Stomach smooth muscle (tissue), 2 donors: Measurements from ENCODE around the gene PANK4.

Source experiments
- H3K27ac ChIP-seq: one replicate; pipeline ENCODE4 v1.7.0; 2013; ENCODE audit warnings: mild to moderate bottlenecking, low read length, inconsistent platforms
- H3K27me3 ChIP-seq, 2 donors: one replicate each; pipeline ENCODE4 v1.7.0; 2013; ENCODE audit warnings: low read length in 2 of 2; ENCODE audit not compliant: insufficient read depth in 2 of 2, control insufficient read depth in 1 of 2
- H3K36me3 ChIP-seq, 2 donors: one replicate each; pipeline ENCODE4 v1.7.0; 2013; ENCODE audit warnings: low read length in 2 of 2; ENCODE audit not compliant: control insufficient read depth in 2 of 2, insufficient read depth in 2 of 2
- H3K4me1 ChIP-seq: one replicate; pipeline ENCODE4 v1.7.0; 2013; ENCODE audit warnings: low read length; ENCODE audit not compliant: control insufficient read depth, insufficient read depth
- H3K4me3 ChIP-seq, 2 donors: one replicate each; pipeline ENCODE4 v1.7.0; 2013; ENCODE audit warnings: low read length in 2 of 2
- H3K9ac ChIP-seq, 2 donors: one replicate each; pipeline ENCODE4 v1.7.0; 2013; ENCODE audit warnings: low read length in 2 of 2, mild to moderate bottlenecking in 1 of 2
- H3K9me3 ChIP-seq, 2 donors: one replicate each; pipeline ENCODE4 v1.7.0; 2013; ENCODE audit warnings: low read length in 2 of 2; ENCODE audit not compliant: control insufficient read depth in 2 of 2
- donor health status: healthy.
- donor health status: Pancreatic carcinoma.

Gene PANK4

DNA sequence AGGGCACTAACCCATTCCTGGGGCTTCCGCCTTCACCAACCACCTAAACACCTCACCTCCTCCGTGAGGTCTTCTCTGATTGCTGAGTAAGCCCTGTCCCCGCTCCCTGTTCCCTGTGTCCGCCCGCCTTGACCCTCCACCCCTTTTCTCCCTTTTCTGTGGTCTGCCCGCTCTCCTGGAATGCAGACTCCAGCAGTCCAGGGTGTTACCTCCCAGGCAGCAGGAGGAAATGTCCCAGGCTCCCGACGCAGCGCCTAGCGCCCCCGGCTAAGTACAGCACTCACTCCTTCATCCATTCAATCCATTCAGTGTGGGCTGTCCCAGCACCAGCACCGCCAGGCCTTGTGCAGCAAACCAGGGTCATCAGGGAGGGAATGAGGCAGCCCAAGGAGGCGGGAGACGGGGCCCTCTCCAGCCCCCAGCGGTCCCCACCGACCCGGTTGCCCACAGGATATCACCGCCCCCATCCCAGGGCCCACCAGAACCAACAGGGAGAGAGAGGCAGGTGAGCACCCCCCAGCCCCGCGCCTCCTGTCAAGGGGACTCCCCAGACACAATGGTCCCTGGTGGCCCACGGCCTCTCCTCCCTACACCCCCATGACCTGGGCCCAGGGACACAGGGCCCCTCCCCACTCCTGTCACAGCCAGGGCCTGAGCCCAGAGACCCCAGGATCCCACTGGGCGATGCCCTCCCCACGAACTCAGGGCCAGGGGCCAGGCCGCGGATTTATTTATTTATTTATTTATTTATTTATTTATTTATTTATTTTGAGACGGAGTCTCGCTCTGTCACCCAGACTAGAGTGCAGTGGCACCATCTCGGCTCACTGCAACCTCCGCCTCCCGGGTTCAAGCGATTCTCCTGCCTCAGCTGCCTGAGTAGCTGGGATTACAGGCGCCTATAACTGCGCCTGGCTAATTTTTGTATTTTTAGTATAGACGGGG lies 40.0 kb upstream of the PANK4 start:
- no peak overlapping the region for H3K27ac ChIP-seq
- H3K36me3 ChIP-seq, result peaks cover 0 to 3% of the 10 kb centered on the region in 2 donors
- no peak overlapping the region for H3K4me3 ChIP-seq
- H3K9ac ChIP-seq, result no peak overlapping the region
- H3K27me3 ChIP-seq, result peaks cover 12 to 15% of the 10 kb centered on the region in 2 donors
- H3K9me3 ChIP-seq, result no peaks in the 10 kb centered on the region
- no peaks in the 10 kb centered on the region for H3K4me1 ChIP-seq

DNA sequence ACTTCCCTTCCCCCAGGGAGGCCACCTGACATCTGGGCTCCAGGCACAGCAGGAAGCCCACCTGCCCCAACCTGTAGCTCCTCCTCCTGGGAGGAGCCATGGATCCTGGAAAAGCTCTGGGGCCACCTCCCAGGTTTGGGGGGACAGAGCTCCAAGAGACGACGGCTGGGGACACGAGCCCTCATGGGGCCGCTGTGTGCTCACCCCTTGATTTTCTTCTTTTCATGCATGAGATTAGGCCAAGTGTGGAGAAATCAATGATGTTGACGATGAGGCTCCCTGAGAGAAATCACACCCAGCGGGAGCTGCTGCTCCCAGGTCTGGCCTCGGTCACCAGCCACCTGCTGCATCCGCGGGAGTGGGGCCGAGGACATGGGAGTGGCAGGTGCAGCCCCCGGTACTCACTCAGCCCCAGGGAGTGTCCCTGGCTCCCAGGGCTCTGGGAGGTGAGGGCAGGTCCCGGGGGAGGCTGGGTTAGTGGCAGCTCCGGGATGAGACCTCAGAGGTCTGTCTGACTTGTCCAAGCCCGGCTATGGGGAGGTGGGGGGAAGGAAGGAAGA lies 38.5 kb upstream of the PANK4 start:
- Histone ChIP-seq H3K9me3 (no peaks in the 10 kb centered on the region), H3K27ac (no peak overlapping the region), H3K4me3 (no peak overlapping the region), H3K9ac (no peak overlapping the region), H3K4me1 (no peaks in the 10 kb centered on the region), H3K27me3 (peaks cover 6 to 12% of the 10 kb centered on the region in 2 donors), H3K36me3 (peaks cover 0 to 5% of the 10 kb centered on the region in 2 donors)

DNA sequence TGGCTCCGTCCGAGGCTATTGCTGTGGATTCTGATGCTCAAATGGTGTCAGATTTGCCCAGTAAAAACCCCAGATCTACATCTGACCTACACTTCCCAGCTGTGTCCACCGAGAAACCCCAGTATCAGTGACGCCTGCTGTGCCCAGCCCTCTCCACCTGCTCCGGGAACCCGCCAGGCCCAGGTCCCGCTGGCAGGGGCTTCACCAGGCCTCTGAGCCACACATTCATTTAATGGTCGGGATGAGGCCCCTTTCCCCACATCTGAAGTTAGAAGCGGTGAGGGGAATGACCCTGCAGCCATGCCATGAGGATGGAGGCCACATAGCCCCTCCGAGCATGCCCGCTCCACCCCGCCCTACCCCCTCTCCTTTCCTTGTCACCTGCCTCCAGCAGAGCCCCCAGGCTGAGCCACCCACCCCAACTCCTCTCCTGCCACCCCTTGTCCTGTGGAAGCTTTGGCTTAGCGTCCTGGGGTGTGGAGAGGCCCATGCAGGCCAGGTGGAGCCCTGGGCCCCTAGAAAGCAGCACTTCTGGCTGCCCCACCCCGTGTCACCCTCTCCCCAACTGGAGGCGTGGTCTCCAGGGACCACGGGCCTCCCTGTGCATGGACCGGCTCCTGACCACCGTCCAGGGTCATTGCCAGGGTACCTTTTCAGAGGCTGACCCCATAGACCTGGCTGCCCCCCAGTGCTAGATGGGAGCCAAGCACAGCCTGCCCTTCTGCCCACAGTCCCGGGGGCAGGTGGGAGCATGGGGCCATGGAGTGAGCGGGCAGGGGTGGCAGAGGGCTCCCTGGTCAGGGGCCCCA lies 37.8 kb upstream of the PANK4 start:
- Histone ChIP-seq H3K9ac (no peak overlapping the region), H3K4me1 (peaks cover under 1% of the 10 kb centered on the region), H3K9me3 (no peaks in the 10 kb centered on the region), H3K27me3 (peaks cover 5 to 12% of the 10 kb centered on the region in 2 donors), H3K36me3 (peaks cover 0 to 7% of the 10 kb centered on the region in 2 donors), H3K4me3 (no peak overlapping the region), H3K27ac (no peak overlapping the region)

DNA sequence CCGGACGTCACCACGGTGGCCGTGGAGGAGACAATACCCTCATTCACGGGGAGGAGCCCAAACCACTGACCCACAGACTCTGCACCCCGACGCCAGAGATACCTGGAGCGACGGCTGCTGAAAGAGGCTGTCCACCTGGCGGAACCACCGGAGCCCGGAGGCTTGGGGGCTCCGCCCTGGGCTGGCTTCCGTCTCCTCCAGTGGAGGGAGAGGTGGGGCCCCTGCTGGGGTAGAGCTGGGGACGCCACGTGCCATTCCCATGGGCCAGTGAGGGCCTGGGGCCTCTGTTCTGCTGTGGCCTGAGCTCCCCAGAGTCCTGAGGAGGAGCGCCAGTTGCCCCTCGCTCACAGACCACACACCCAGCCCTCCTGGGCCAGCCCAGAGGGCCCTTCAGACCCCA lies 36.8 kb upstream of the PANK4 start:
- Histone ChIP-seq H3K4me3 (no peak overlapping the region), H3K27ac (no peak overlapping the region), H3K9me3 (no peaks in the 10 kb centered on the region), H3K4me1 (peaks cover 2% of the 10 kb centered on the region), H3K36me3 (peaks cover 0 to 7% of the 10 kb centered on the region in 2 donors), H3K9ac (no peak overlapping the region), H3K27me3 (peaks cover 2 to 12% of the 10 kb centered on the region in 2 donors)

DNA sequence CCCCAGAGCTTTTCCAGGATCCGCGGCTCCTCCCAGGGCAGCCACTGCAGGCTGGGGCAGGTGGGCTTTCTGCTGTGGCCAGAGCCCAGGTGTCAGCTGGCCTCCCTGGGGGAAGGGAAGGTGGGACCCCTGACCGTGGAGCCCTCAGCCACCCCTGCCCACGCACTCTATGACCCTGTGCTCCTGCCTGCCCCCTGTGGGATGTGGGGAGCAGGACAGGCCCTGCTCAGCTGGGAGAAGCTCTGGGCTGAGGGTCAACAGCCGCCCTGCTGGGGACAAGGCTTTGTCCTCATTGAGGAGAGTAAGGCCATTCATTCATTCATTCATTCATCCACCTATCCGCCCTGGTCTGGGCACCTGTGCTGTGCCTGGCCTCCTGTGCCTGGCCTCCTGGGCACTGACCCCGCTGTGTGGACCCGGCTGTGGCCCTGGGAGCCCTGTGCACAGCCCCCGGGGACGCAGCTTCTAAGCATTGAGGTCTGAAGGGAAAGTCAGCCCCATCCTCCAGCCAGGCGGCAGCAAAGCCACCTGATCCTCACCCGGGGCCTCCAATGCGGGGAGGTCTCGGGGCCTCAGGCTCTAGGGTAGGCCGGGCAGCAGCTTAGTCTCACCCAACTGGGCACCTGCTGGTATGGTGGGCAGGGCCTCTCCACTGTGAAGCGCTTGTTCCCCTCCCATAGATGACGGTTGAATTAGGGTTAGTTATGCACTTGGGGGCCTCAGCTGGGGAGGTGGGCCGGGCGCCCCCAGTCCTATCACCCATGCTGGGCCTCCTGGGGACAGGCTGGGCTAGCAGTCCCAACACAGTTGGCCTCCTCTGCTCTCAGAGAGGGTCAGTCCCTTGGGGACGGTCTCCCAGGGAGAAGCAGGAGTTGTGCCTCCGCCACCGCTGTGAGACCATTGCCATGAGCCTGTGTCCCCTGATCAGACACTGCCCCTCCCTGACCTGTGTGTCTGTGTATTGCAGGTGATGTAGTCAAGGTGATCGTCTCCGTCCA lies 35.8 kb upstream of the PANK4 start:
- Histone ChIP-seq H3K9me3 (no peaks in the 10 kb centered on the region), H3K4me3 (no peak overlapping the region), H3K27ac (no peak overlapping the region), H3K27me3 (peaks cover 0 to 9% of the 10 kb centered on the region in 2 donors), H3K9ac (no peak overlapping the region), H3K4me1 (peaks cover 12% of the 10 kb centered on the region), H3K36me3 (peaks cover 0 to 7% of the 10 kb centered on the region in 2 donors)

DNA sequence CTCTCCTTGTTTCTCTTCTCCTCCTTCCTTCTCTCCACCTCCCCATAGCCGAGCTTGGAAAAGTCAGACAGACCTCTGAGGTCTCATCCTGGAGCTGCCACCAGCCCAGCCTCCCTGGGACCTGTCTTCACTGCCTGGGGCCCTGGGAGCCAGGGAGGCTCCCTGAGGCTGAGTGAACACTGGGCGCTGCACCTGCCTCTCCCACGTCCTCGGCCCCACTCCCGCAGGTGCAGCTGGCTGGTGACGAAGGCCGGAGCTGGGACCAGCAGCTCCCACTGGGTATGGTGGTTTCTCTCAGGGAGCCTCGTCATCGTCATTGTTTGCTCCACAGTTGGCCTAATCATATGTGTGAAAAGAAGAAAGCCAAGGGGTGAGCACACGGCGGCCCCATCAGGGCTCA lies 35.0 kb upstream of the PANK4 start:
- Histone ChIP-seq H3K9ac (no peak overlapping the region), H3K27me3 (peaks cover 0 to 6% of the 10 kb centered on the region in 2 donors), H3K27ac (no peak overlapping the region), H3K4me3 (no peak overlapping the region), H3K36me3 (peaks cover 0 to 7% of the 10 kb centered on the region in 2 donors), H3K9me3 (no peaks in the 10 kb centered on the region), H3K4me1 (peaks cover 19% of the 10 kb centered on the region)

DNA sequence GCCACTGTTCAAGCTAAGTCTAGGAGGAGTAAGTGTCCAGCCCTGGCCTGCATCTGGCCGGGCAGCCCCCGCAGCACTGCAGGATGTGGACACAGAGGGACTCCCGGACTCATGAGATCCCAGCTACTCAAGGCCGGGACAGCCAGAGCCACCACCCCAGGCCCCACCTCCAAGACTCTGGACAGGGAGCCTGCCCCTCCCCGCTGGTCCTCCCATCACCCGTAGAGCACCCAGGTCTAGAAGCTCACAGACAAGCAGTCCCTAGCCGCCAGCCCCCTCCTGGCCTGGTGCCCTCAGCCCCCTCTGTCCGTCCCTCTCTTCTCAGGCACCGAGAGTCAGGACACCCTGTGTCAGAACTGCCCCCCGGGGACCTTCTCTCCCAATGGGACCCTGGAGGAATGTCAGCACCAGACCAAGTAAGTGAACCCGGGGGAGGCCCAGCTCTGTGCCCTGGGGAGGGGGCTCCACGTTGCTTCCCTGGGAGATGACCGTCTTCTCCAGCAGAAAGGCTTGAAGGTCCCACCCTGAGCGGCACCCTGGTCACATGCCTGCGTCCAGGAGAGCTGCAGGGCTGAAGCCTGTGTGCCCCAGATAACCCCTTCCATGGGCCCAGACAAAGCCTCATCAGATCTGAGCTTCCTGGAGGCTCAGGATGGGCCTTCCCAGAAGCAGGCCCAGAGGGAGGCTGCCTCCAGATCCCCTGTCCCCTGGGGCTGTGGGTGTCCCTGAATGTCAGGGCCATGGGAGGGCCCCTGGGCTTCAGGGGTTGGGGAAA lies 34.1 kb upstream of the PANK4 start:
- H3K27me3 ChIP-seq, result peaks cover 0 to 5% of the 10 kb centered on the region in 2 donors
- no peak overlapping the region for H3K9ac ChIP-seq
- no peak overlapping the region for H3K4me3 ChIP-seq
- no peaks in the 10 kb centered on the region for H3K9me3 ChIP-seq
- no peak overlapping the region for H3K27ac ChIP-seq
- H3K36me3 ChIP-seq, result peaks cover 0 to 7% of the 10 kb centered on the region in 2 donors
- peaks cover 28% of the 10 kb centered on the region for H3K4me1 ChIP-seq

DNA sequence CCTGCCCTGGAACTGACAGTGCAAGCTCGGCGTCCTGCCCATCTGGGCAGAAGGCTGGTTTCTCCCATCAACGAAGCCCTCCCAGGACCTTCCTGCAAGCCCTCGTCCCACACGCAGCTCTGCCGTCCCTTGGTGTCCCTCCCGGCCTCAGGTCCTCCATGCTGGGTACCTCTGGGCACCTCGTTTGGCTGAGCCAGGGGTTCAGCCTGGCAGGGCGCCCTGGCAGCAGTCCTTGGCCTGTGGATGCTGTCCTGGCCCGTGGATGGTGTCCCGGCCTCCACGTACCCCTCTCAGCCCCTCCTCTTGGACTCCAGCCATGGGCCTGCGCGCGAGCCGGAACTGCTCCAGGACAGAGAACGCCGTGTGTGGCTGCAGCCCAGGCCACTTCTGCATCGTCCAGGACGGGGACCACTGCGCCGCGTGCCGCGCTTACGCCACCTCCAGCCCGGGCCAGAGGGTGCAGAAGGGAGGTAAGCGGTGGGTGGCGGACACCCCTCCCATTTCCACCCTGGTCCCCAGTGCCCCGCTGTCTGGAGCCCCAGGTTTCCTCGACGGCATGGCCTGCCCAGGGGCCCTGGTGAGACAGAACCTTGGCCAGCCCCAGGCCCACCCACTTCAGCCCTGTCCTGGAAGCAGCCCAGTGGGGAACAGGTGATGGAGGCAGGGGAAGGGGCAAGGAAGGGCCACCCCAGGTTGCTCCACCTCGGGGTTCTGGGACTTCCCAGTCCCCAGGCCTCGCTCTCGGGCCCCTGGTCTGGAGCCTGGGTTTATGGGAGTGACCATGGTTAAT lies 33.3 kb upstream of the PANK4 start:
- H3K9me3 ChIP-seq, result no peaks in the 10 kb centered on the region
- H3K36me3 ChIP-seq, result peaks cover 0 to 7% of the 10 kb centered on the region in 2 donors
- no peak overlapping the region for H3K27ac ChIP-seq
- H3K4me1 ChIP-seq, result peaks cover 36% of the 10 kb centered on the region
- H3K9ac ChIP-seq, result no peak overlapping the region
- H3K27me3 ChIP-seq, result no peaks in the 10 kb centered on the region
- no peak overlapping the region for H3K4me3 ChIP-seq

DNA sequence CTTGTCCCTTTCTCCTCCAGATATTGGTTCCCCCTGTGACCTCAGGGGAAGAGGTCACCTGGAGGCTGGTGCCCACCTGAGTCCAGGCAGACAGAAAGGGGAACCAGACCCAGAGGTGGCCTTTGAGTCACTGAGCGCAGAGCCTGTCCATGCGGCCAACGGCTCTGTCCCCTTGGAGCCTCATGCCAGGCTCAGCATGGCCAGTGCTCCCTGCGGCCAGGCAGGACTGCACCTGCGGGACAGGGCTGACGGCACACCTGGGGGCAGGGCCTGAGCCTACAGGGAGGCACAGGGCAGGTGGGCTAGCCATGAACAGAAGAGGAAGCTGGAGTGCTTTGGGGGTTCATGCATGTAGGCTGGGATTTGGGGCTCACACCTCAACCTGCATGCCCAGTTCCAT lies 32.5 kb upstream of the PANK4 start:
- Histone ChIP-seq H3K9ac (no peak overlapping the region), H3K9me3 (no peaks in the 10 kb centered on the region), H3K4me3 (no peak overlapping the region), H3K27me3 (no peaks in the 10 kb centered on the region), H3K36me3 (peaks cover 0 to 7% of the 10 kb centered on the region in 2 donors), H3K27ac (no peak overlapping the region), H3K4me1 (peaks cover 37% of the 10 kb centered on the region)
